Renal cortex interstitium (tissue), 11 donors: ENCODE measurements around the gene GCK. TPM values are rescaled to one million over a fixed set of nuclear protein-coding genes. Genes with fewer than 3 reads are reported as not detected.

ENCODE experiments used
- DNase-seq, 11 donors: peaks; one replicate each; pipeline ENCODE4 v3.0.0-alpha.2; 2013; ENCODE audit warnings: low read depth in 9 of 11, low spot score in 4 of 11; ENCODE audit errors: extremely low read depth in 1 of 11
- polyA plus RNA-seq, 3 donors: library from polyadenylated mRNA; unstranded; fragments of 120-200 nt; gene quantifications; one replicate each; pipeline ENCODE4 v1.2.1, GENCODE V29; 2013; ENCODE audit not compliant: insufficient read length in 3 of 3

The GCK gene
- polyA plus RNA-seq, 3 donors = 3.0 to 4.0 (median 3.7) TPM

- DNase-seq = no peak
Measured at GRCh38 chr7:44102846-44103565, 86.2 kb downstream of the GCK start.

GRCh38 chr7:44101966-44102845, 87.0 kb downstream of the GCK start:
- no peak for DNase-seq

- no peak for DNase-seq
Measured at GRCh38 chr7:44101303-44101965, 87.8 kb downstream of the GCK start.

- no peak for DNase-seq
Measured at GRCh38 chr7:44100458-44101302, 88.6 kb downstream of the GCK start.

GRCh38 chr7:44099669-44100068, 89.6 kb downstream of the GCK start:
- DNase-seq = no peak

GRCh38 chr7:44098092-44099068, 90.9 kb downstream of the GCK start:
- no peak for DNase-seq

- no peak for DNase-seq
Measured at GRCh38 chr7:44097064-44097932, 91.9 kb downstream of the GCK start.

GRCh38 chr7:44096326-44096881, 92.8 kb downstream of the GCK start:
- DNase-seq = no peak

GRCh38 chr7:44095781-44096180, 93.5 kb downstream of the GCK start:
- no peak for DNase-seq

GRCh38 chr7:44094883-44095592, 94.2 kb downstream of the GCK start:
- no peak for DNase-seq

- DNase-seq = no peak
Measured at GRCh38 chr7:44094365-44094764, 94.9 kb downstream of the GCK start.

Other genes with a start within 250 kb of the GCK start
- 1 to 10 TPM in 1 of 3 donors, under 1 TPM in 2; 0.40 to 1.7 (median 0.80) TPM for gene SPDYE1, start 191.5 kb downstream of the GCK start, polyA plus RNA-seq
- gene DBNL, start 144.7 kb downstream of the GCK start, polyA plus RNA-seq = 10 to 100 TPM; 58.4 to 77.5 (median 75.2) TPM
- 1 to 10 TPM in 2 of 3 donors, under 1 TPM in 1; 0.86 to 1.8 (median 1.7) TPM for gene PGAM2, start 123.9 kb downstream of the GCK start, polyA plus RNA-seq
- gene POLM, start 106.9 kb downstream of the GCK start, polyA plus RNA-seq = 10 to 100 TPM; 19.7 to 36.0 (median 21.2) TPM
- gene AEBP1, start 85.1 kb downstream of the GCK start, polyA plus RNA-seq = 10 to 100 TPM; 64.9 to 81.7 (median 79.6) TPM
- 100 to 1,000 TPM; 107 to 137 (median 110) TPM for gene POLD2, start 65.9 kb downstream of the GCK start, polyA plus RNA-seq
- gene MYL7, start 48.1 kb downstream of the GCK start, polyA plus RNA-seq = under 1 TPM; 0.59 to 0.77 (median 0.62) TPM
- gene YKT6, start 11.5 kb upstream of the GCK start, polyA plus RNA-seq = 10 to 100 TPM; 75.8 to 78.0 (median 77.3) TPM
- gene CAMK2B, start 136.2 kb upstream of the GCK start, polyA plus RNA-seq = 1 to 10 TPM; 1.7 to 3.7 (median 3.4) TPM